NCI-H128 (cell line): Measurements from ENCODE around the gene NELFA.
A peak's percentile ranks its signal among the peaks of the same experiment; 100 is the strongest.

Experiments used
- DNase-seq: peaks from one replicate; lab custom pipeline; 2025; ENCODE audit not compliant: unreplicated experiment; lab: John Stamatoyannopoulos, UW

The NELFA gene

DNA sequence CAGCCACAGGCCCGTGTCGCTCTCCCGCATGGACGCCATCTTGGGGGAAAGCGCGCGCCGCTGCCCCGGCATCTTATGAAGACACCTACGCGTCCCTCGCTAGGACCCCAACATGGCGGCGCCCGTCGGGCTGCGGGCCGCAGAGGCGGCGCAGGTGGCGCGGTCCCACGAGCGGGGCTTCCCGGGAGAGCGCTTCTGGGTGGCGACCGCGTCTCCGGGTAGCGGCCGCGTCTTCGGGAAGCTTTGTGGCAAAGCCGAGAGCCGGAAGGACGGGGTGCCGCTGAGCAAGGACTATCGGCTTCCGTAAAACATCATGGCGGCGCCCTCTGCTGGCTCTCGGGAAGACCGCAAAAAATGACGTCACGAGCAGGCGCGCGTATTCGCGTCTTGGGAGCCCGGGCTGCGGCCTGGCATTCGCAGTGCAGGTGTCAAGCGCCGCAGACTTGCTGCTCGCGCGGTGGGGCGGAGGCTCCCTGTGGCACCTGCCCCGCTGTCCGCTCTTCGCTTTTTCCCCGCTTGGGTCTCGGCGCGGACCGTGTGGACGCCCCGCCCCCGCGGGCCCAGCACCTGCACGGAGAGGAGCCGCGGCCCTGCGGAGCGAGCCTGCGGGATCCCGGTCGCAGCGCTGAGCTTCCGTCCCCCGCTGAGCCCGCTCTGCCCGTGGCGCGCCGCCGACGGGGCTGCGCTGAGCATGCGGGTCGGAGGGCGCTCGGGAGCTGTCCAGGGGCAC lies at the start of gene NELFA:
Gene NELFA (minus strand): TSS at position 54 of the 730 bp plus-strand sequence. CDS start 15 bp downstream, at position 39.
- DNase-seq = peak; percentile 88

DNA sequence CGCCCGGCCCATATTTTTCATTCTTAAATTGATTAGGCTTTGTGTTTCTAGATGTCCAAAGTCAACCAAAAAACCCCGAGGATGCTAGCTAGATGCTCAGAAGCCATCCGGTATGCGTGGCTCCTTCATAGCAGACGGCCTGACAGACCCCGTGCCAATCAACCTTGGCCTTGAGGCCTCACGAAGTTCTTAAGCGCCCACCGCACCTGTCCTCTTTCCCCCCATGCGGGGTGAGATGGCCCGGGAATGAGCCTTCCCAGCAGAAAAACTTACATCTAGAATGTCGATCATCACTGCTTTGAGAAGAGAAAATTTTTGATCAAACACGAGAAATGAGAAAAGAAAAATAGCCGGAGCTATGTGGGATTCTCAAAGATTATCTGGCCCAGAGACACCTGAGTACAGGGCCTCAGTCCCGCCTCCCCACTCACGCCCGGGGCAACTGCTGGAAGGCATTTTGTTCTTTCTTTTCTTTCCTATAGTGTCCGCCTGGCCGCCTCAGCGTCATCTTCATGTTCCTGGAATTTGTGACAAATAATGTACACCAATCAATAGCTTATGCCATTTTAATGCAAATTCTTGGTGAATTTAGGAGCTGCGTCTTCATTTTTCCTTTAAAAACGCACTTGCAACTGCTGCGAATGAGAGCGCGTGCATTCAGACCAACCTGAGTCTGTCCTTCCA lies 48.8 kb upstream of the NELFA start:
- no peak for DNase-seq

DNA sequence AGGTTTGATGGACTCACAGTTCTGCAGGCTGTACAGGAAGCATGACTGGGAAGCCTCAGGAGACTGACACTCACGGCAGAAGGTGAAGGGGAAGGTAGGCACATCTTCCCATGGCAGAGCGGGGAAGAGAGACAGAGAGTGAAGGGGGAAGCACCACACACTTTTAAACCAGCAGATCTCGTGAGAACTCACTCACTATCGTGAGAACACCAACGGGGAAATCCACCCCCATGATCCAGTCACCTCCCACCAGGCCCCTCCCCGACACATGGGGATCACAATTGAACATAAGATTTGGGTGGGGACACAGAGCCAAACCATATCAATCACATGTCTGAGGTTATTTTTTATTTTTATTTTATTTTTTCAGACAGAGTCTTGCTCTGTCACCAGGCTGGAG lies 45.4 kb upstream of the NELFA start:
- no peak for DNase-seq

DNA sequence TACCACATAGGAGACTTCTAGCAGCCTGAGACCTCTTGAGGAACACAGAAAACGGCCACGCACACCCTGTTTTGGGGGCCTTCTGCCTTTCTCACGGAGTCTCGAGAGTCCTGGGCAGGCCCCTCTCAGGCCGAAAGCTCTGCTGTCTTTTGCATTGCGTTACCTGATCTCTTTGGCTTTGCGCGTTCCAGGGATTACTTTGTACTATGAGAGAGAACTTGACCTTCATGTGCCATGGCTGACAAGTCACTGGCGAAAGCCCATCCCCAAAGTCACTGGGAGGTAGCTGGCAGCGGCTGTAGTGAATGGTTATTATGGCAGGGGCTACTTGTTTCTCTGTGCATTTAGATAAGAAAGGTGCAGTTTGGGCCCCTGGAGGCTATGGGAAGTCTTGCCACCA lies 42.3 kb upstream of the NELFA start:
- no peak for DNase-seq

DNA sequence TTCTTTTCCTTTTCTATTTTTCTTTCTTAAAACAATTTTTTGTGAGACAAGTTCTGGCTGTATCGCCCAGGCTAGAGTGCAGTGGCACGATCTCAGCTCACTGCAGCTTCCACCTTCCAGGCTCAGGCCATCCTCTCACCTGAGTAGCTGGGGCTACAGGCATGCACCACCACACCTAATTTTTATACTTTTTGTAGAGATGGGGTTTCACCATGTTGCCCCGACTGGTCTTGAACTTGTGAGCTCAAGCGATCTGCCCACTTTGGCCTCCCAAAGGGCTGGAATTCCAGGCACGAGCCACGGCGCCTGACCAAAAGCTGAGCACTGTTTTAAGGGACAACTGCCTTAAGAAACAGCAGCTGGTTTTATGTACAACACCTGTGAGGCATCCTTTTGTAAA lies 41.0 kb upstream of the NELFA start:
- no peak for DNase-seq

DNA sequence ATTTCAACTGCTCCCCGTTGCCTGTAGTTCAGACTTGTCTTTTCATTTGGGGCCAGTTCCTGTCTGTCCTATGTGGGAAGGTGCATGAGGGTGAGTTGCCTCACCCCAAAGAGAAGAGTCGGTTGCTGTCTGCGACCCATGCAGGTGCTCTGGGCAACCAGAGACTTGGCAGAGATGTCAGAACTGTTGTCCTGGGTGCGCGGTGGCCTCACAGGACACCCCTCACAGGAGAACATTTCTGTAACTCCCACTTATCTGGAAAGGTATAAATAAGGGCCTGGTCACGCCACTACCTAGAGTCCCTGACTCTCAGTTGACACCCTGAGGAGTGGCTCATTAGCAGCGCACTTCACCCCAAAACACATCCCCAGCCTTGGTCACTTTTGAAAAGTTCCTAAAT lies 40.6 kb upstream of the NELFA start:
- DNase-seq = no peak

DNA sequence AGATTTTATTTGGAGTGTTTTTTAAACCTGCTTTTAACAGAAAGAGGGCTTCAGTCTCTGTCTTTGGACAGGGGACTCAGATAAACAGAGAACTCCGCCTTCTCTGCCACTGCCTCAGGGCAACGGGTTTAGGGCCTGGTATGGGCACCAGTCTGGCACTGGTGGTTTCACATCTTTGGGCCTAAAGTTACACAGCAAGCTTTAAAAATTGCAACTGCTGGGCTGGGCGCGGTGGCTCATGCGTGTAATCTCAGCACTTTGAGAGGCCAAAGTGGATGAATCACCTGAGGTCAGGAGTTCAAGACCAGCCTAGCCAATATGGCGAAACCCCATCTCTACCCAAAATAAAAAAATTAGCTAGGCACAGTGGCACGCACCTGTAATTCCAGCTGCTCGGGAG lies 40.1 kb upstream of the NELFA start:
- no peak for DNase-seq

DNA sequence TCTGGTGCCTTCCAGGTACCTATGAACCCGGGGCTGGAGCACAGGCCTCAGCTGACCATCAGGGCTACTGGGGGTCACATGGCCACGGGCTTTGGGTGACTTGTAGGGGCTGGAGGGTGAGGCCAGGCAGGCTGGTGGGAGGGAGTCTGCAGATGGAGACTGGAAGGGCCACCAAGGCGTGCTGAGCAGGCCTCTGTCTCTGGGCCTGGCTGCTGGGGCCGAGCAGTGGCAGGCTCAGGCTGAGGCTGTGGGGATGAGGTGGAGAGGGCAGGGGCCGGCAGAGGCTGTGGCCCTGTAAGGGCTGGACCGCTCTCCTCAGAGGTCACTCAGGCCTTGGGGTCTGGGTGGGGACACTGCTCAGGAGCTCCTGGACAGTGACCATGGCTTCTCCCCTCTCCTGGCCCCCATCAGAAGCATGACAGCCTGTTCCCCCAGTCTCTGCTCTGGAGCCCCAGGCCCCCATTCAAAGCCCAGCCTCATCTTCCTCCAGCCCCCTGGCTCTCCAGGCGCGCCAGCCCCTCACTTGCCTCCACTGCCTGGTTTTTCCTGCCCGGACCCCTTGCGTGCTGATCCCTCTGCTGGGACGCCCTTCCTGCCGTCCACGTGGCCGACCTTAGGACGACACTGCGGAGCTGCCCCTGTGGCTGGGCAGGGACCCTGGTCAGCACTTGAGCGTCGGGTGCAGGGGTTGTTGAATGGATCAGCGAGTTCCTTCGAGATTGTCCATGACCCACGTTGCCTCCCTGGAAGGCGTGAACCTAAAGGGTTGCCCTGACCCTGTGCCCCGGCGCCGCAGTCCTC lies 39.2 kb upstream of the NELFA start:
- no peak for DNase-seq

DNA sequence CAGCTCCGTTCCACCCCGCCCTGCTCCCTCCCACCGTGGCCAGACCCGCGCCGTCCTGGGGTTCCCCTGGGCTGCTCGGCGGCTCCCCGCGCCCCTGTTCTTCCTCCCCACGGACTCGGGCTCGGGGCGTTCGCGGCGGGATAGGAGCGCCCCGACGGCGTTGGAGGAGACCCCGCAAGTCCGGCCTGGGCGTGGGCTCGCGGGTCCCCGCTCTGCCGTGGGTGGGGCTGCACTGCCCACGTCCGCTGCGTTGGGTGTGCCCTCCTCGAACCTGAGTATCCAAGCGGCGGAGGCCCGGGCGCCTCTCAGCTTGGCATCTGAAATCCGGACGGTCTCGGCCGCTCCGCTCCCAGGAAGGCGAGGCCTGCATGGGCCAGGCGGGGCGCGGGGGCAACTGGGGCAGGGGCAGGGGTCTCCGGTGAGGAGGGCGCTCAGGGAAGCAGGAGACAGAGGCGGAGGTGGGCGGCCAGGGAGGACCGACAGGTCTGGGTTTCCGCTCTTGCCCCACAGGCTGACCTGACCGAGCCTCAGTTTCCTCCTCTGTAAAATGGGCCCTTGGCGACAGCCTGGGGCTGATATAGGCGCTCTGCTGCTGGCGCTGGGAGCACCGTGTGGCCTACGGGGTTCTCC lies 38.4 kb upstream of the NELFA start:
- no peak for DNase-seq

DNA sequence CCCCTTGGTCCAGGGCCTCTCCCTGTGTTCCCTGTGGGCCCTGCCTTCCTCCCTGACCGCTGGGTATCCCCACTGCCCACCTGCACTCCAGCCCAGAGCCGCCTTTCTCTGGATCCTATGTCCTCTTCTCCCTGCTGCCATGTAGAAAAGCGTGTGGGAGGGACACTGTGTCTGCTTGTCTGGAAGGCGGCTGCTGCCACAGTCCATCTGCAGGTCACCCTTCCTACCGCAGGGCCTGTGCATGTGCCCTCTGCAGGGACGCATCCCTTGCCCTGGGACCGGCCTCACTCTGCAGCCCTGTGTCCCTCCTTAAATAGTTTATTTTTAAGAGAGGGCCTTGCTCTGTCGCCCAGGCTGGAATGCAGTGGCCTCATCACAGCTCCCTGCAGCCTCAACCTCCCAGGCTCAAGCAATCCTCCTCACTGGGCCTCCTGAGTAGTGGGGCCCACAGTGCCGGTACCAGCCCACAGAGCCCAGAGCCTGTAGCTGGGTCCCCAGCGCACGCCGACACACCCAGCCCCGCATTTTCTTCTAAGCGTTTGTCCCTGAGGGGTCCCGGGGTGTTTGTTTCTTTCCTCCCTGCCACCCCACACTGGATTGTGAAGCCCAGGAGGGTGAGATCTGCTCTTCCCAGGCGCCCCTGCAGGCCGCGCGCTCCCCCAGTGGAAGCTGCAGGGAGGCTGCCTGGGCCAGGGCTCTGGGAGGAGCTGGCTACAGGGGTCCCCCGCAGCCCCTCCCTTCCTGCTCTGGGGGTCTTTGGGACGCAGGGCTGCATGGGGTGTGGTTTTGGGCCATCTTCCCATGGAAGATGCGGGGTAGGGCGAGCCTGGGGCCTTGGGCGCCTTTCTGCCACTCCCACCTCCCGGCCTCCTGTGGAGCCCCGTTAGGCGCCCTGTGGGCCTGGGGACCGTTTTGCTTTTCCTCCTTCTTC lies 37.5 kb upstream of the NELFA start:
- DNase-seq = no peak

DNA sequence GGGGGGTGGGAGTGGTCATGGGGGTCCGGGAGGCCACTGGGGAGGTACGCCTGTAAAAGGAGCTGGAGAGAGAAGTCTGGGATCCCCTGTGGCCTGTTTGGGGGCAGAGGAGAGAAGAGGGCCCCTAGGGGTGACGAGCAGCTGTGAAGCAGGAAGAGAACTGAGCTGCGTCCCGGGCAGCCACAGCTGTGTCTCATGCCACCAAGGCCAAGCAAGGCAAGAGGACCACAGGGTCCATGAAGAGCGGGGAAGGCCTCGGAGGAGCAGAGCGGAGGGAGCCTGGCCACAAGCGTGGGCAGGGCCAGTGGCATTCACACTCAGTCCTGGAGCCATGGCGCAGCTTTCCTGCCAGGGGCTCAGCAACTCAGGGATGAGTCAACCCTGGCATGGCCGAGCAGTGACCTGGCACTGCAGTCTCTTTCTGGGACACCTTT lies 36.8 kb upstream of the NELFA start:
- DNase-seq = no peak

DNA sequence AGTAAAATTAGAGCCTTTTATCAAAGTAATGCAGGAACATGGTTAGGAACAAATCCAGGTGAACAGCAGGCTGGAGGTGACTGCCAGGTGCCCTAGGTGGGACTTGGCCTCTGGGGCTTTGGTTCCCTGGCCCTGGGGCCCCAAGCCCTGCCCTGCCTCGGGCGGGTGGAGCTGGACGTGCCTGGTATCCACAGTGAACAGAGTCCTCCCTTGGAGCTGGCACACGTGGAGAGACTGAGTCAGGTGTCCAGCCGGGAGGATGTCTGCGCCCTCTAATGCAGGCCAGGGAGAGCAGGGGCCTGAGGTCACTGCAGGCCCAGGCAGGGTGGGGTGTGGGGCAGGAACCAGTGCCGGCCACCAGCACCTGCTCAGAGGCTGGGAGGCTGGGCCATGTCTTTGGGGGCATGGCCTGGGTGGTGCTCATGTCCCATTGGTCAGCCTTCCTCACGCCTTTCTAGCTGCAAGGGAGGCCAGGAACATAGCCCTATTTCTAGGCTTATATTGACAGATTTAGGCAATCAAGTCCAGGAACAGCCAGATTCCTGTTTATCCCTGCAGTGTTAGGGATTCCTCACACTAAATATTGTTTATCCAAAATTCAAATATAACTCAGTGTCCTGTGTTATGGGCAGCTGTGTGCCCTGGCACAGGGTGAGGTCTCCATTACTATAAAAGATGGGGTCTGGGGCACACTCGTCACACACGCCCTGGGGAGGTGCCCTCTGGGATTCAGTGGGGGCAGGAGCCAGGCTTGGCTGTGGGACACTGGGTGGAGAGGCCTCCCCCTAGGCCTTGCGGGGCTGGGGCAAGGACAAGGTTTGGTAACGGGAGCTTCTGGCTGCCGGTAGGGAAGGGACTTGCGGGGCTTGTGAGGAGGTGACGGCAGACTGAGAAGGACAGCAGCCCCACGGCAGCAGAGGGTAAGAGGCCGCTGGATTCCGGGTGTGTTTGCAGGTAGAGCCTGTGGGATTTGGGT lies 36.1 kb upstream of the NELFA start:
- DNase-seq = no peak

DNA sequence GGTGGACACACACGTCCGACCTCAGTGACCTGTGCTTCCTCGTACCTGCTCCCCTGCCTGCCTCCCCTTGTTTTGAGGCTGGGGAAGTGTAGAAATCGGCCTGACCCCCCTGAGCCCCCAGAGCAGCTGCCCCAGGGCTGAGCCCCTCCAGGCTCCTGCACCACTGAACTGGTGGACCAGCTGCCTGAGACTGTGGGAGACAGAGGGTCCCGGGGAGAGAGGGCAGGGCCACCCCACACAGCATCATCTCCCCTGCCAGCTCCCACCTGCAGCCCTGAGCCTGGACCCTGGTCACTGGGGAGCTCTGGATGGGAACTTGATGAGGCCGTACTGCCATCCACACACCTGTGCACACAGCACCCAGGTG lies 35.3 kb upstream of the NELFA start:
- DNase-seq = no peak

DNA sequence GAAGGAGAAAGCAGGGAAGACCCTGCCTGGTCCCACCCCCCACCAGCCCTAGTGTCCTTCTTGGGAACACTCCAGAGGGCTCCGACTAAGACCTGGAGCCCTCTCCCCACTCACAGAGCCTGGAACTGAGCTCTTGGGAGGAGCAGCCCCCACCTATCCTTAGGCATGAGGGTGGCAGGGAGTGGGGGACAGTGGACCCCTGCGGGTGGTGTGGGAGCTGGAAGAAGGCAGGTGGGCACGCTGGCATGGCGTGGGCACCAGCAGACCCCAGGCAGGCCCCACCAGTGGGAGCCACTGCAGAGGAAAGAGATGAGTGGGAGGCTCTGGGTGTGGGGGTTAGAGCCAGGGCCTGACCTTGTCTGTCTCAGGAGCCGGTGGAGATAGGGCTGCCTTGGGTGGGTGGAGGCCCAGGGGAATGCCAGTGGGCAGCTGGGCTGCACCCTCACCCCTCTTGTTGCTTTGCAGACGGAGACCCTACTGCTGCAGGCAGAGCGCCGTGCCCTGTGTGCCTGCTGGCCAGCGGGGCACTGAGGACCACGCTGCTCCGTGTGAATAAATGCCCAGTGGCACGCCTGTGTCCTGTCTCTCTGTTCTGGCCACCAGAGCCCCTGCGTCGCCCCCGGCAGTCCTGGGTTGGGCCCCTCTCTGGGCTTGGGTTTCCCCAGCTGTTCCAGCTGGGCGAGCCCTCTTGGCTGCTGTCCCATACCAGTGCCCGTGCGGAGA lies 34.8 kb upstream of the NELFA start:
- no peak for DNase-seq

DNA sequence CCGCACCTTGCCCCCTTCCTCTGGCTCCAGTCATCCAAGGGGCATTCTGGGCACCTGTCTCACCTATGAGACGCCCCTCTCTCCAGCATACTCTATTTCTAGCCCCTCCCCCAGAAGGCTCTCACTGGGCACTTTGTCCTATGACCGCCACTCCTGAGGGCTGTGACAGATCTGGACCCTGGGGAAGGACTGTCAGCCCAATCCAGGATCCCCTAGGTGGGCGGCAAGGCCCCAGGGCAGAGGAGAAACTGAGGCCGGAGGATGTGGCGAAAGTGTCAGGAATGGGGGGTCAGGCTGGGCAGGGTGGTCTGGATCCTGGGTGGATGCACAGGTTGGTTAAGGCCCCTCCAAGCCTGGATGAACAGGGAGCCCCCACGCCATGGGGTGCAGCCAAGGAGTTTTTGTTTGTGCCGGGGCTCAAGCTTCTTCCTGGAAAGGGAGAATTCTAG lies 34.2 kb upstream of the NELFA start:
- no peak for DNase-seq

DNA sequence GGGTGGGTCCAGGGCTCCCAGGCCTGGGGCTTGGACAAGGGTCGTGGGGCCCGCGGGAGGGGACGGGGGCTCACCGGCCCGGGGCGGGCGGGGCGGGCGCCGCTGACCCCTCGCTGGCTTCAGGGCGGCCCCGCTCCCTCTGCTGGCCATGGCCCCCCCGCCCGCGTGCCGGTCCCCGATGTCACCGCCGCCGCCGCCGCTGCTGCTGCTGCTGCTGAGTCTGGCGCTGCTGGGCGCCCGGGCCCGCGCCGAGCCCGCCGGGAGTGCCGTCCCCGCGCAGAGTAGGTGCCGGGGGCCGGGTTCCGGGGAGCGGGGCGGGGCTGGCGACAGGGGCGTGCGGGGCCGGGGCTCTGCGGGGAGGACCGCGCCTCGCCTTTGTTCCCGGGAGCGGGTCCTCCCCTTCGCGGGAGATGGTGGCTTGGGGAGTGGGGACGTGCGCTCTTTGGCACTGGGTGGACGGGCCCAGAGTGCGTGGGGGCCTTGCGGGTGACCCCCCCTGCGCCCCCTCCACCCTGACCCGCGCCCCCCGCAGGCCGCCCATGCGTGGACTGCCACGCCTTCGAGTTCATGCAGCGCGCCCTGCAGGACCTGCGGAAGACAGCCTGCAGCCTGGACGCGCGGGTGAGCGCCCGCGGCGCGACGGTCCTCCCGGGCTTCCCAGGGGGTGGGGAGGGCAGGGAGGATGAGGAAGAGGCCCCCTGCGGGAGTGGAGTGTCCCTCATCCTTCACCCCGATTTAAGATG lies 33.6 kb upstream of the NELFA start:
- no peak for DNase-seq

DNA sequence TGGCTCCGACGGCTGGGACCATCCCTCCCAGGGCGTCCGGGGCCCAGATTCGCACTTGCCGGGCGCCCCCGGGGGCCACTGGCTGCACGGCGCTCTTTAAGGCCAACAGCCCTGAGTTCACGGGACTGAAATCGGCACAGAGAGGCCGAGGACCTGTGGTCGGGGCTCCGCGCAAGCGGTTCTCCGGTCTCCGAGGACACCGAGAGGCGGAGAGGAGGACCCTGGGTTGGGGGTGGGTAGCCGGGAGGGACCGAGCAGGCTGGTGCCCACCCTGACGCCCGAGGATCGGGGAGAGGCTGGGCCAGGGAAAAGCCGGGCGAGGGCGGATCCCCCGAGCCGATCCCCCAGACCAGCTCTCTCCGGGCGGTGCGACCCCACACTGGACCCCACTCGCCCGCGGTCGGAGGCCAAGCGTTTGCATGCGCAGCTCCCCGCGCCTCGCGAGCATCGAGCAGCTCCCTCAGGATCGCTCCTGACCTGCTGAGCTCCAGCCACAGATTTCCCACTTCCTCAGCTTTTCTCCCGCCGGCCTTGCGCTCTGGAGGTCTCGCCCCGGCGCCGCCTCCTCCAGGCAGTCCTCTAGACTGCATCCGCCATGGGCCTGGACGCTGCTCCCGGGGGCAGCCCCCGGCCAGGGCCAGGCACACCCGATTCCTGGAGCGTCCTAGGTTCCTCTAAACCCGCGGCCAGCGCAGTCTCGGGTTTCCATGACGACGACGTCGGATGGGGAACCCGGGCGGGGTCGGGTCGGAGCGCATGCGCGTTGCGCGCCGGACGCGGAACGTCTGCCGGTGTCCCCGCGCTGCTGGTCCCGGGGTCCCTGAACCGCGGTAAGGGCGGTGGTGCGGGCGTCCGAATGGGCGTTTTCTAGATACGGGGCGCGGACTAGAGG lies 32.7 kb upstream of the NELFA start:
- DNase-seq = peak; percentile 24
